ENCODE data around the gene CTIF. TPM values are rescaled to one million over a fixed set of nuclear protein-coding genes. Genes with fewer than 3 reads are reported as not detected.

CTIF gene
- total RNA-seq, 1 experiment from 2014 or later = 3.7 TPM

GRCh38 chr18:48843162-48843561 is 304.3 kb downstream of the CTIF start:
- in situ Hi-C loops (cut with HindIII; ENCODE audit: low pct_unique_long_range_greater_than_20kb, low sequenced_read_pairs) = no loop called here

GRCh38 chr18:48843596-48843995 is 304.8 kb downstream of the CTIF start:
- DNase-seq (ENCODE audit: low read depth, low spot score) = no peak
- in situ Hi-C loops (cut with HindIII; ENCODE audit: low pct_unique_long_range_greater_than_20kb, low sequenced_read_pairs) = no loop called here

More at GRCh38 chr18:48843162-48843561, 304.3 kb downstream of the CTIF start:
- no peak for DNase-seq (ENCODE audit: low read depth, low spot score)

GRCh38 chr18:48844271-48844670 is 305.4 kb downstream of the CTIF start:
- in situ Hi-C loops (cut with HindIII; ENCODE audit: low pct_unique_long_range_greater_than_20kb, low sequenced_read_pairs) = no loop called here
- no peak for DNase-seq (ENCODE audit: low read depth, low spot score)

GRCh38 chr18:48845174-48845573 is 306.3 kb downstream of the CTIF start:
- DNase-seq (ENCODE audit: low read depth, low spot score) = no peak
- in situ Hi-C loops (cut with HindIII; ENCODE audit: low pct_unique_long_range_greater_than_20kb, low sequenced_read_pairs) = no loop called here

GRCh38 chr18:48846423-48846932 is 307.6 kb downstream of the CTIF start:
- no peak for DNase-seq (ENCODE audit: low read depth, low spot score)
- in situ Hi-C loops (cut with HindIII; ENCODE audit: low pct_unique_long_range_greater_than_20kb, low sequenced_read_pairs) = no loop called here

GRCh38 chr18:48847807-48848486 is 309.1 kb downstream of the CTIF start:
- no peak for DNase-seq (ENCODE audit: low read depth, low spot score)
- in situ Hi-C loops (cut with HindIII; ENCODE audit: low pct_unique_long_range_greater_than_20kb, low sequenced_read_pairs) = no loop called here

- in situ Hi-C loops (cut with HindIII; ENCODE audit: low pct_unique_long_range_greater_than_20kb, low sequenced_read_pairs) = no loop called here
- DNase-seq (ENCODE audit: low read depth, low spot score) = no peak
Measured at GRCh38 chr18:48848641-48849143, 309.9 kb downstream of the CTIF start.

- in situ Hi-C loops (cut with HindIII; ENCODE audit: low pct_unique_long_range_greater_than_20kb, low sequenced_read_pairs) = no loop called here
- DNase-seq (ENCODE audit: low read depth, low spot score) = no peak
Measured at GRCh38 chr18:48850822-48851598, 312.2 kb downstream of the CTIF start.

- DNase-seq (ENCODE audit: low read depth, low spot score) = no peak
- in situ Hi-C loops (cut with HindIII; ENCODE audit: low pct_unique_long_range_greater_than_20kb, low sequenced_read_pairs) = no loop called here
Measured at GRCh38 chr18:48851599-48851960, 312.7 kb downstream of the CTIF start.

- no peak for DNase-seq (ENCODE audit: low read depth, low spot score)
- in situ Hi-C loops (cut with HindIII; ENCODE audit: low pct_unique_long_range_greater_than_20kb, low sequenced_read_pairs) = no loop called here
Measured at GRCh38 chr18:48852292-48852691, 313.5 kb downstream of the CTIF start.

- no peak for DNase-seq (ENCODE audit: low read depth, low spot score)
- in situ Hi-C loops (cut with HindIII; ENCODE audit: low pct_unique_long_range_greater_than_20kb, low sequenced_read_pairs) = no loop called here
Measured at GRCh38 chr18:48852794-48853193, 314.0 kb downstream of the CTIF start.

- in situ Hi-C loops (cut with HindIII; ENCODE audit: low pct_unique_long_range_greater_than_20kb, low sequenced_read_pairs) = no loop called here
- no peak for DNase-seq (ENCODE audit: low read depth, low spot score)
Measured at GRCh38 chr18:48853588-48853987, 314.8 kb downstream of the CTIF start.

- no peak for DNase-seq (ENCODE audit: low read depth, low spot score)
- in situ Hi-C loops (cut with HindIII; ENCODE audit: low pct_unique_long_range_greater_than_20kb, low sequenced_read_pairs) = no loop called here
Measured at GRCh38 chr18:48854780-48855179, 315.9 kb downstream of the CTIF start.

GRCh38 chr18:48855422-48856377 is 316.9 kb downstream of the CTIF start:
- no peak for DNase-seq (ENCODE audit: low read depth, low spot score)
- in situ Hi-C loops (cut with HindIII; ENCODE audit: low pct_unique_long_range_greater_than_20kb, low sequenced_read_pairs) = no loop called here

GRCh38 chr18:48857023-48857694 is 318.3 kb downstream of the CTIF start:
- in situ Hi-C loops (cut with HindIII; ENCODE audit: low pct_unique_long_range_greater_than_20kb, low sequenced_read_pairs) = no loop called here
- no peak for DNase-seq (ENCODE audit: low read depth, low spot score)

GRCh38 chr18:48858676-48859075 is 319.8 kb downstream of the CTIF start:
- in situ Hi-C loops (cut with HindIII; ENCODE audit: low pct_unique_long_range_greater_than_20kb, low sequenced_read_pairs) = no loop called here
- DNase-seq (ENCODE audit: low read depth, low spot score) = no peak
